Omental fat pad (tissue), 4 donors: ENCODE measurements around the gene SUPT3H. TPM values are rescaled to one million over a fixed set of nuclear protein-coding genes. Genes with fewer than 3 reads are reported as not detected.

ENCODE experiments used
- ATAC-seq: fragments of 150-250 bp; one replicate; pipeline ENCODE4 v1.9.1; 2016; ENCODE audit warnings: mild to moderate bottlenecking, moderate library complexity; ENCODE audit not compliant: low FRiP score
- DNase-seq: peaks from one replicate; pipeline ENCODE4 v3.0.0-alpha.2; 2019; ENCODE audit warnings: low spot score
- CTCF ChIP-seq, 3 donors: fragments of 450-650 bp; IDR thresholded peaks; one replicate each; pipeline ENCODE4 v1.5.1; 2016 to 2017; ENCODE audit warnings: antibody characterized with exemption in 3 of 3, mild to moderate bottlenecking in 3 of 3, moderate library complexity in 2 of 3
- total RNA-seq, 4 donors: library from RNA; depleted of rRNA; stranded (reverse); fragments of >200 nt; gene quantifications; one replicate each; pipeline ENCODE4 v1.1.0, GENCODE V29; 2016

SUPT3H gene
- total RNA-seq, 4 donors from 2014 or later, result 2.2 to 8.4 (median 5.2) TPM

DNA sequence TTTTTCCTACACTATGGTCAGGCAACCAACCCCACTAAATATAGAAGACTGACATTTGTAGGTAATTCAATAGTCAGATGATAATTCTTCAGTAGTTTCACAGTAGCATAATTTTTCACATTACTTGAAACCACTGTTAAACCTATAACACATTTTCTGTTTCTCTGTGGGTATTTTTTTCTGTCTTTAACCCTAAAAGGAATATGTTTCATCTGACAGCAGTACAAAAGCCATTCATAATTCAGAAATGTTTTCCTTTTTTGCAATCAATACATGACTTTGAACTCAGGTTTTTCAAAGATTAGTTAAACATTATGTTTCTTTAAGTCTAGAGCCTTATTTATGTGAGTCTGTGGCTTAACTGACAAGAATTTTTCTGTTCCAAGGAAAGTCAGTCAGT lies 178.2 kb downstream of the SUPT3H start:
- no peak for TF ChIP-seq CTCF (IDR thresholded peaks at IDR 0.05)
- DNase-seq (no peak), ATAC-seq (no peak)

DNA sequence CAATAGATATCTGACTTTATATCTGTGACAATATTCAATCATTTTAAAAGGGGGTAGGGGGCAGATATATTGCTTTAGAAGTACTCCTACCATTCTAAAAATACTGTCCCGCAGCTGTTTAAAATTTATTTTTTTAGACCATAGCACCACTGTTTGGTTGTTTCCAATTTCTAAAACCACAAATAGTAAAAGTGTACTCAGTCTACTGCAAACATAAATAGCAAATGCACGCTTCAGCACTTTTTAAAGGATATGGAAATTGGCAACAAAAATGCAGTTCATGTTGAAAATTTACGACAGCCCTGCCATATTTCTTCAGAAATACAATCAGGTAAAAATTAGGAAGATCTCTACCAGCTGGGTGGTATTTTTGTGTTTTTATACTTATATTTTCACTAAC lies 181.6 kb downstream of the SUPT3H start:
- no peak for TF ChIP-seq CTCF (IDR thresholded peaks at IDR 0.05)
- ATAC-seq (no peak), DNase-seq (no peak)

DNA sequence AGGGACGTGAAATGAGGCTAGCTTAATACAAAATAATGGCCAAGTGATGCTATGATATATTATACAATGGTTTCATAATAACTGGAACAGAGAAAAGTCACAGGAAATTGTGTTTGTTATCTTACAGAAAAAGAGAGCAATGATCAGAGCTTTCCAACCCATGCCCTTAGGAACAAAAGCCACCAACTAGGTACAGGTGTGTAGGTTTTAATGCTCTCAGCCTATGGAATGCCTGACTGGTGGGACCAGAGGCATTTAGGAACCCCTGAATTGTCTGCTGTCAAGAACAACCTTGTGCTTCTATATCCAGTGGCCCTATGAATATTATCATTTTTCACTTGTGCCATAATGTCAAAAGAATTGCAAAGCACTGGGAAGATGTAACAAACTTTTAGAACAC lies 182.6 kb downstream of the SUPT3H start:
- no peak for TF ChIP-seq CTCF (IDR thresholded peaks at IDR 0.05)

GRCh38 chr6:45192556-45192955 lies 185.2 kb downstream of the SUPT3H start:
- ATAC-seq (no peak), DNase-seq (no peak)
- no peak for TF ChIP-seq CTCF (IDR thresholded peaks at IDR 0.05)

More for the DNA sequence above, 182.6 kb downstream of the SUPT3H start:
- DNase-seq, result no peak
- ATAC-seq, result no peak

DNA sequence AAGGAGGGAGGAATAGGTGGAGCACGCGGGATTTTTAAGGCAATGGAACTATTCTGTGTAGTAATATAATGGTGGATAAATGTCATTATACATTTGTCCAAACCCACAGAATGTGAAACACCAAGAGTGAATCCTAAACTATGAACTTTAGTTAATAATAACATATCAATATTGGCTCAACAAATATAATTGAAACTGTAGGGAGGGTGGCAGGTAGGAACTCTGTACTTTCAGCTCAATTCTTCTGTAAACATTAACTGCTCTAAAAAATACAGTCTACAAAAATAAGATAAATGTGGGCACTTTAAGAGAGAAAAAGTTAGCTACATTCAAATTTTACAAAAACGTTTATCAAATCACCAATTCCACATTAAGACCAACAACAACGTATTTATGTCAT lies 186.3 kb downstream of the SUPT3H start:
- ATAC-seq (no peak), DNase-seq (no peak)
- no peak for TF ChIP-seq CTCF (IDR thresholded peaks at IDR 0.05)

DNA sequence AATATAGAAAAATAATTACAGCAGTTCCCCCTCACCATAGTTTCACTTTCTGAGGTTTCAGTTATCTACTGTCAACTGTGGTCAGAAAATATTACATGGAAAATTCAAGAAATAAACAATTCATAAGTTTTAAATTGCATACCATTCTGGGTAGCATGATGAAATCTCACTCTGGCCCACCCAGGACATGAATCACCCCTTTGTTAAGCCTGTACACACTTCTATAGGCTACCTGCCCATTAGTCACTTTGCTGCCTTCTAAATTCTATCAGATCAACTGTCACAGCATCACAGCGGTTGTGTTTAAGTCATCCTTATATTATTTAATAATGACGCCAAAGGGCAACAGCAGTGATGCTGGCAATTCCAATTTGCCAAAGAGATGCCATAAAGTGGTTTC lies 189.9 kb downstream of the SUPT3H start:
- TF ChIP-seq CTCF (IDR thresholded peaks at IDR 0.05), result no peak
- ATAC-seq, result no peak
- no peak for DNase-seq

GRCh38 chr6:45185403-45186251 lies 192.1 kb downstream of the SUPT3H start:
- DNase-seq (no peak), ATAC-seq (no peak)
- no peak for TF ChIP-seq CTCF (IDR thresholded peaks at IDR 0.05)
